Upper lobe of left lung (tissue), 4 donors: ENCODE data around the gene CACNB4.

Source experiments
- EP300 ChIP-seq, 4 donors: sonication (generic); formaldehyde crosslinking; IDR thresholded peaks; one replicate each; pipeline ENCODE4 v1.5.1; 2017; ENCODE audit warnings: antibody characterized with exemption in 4 of 4, control low read depth in 2 of 4
- POLR2A ChIP-seq, 4 donors: fragments of 450-650 bp; IDR thresholded peaks; one replicate each; pipeline ENCODE4 v1.5.1; 2016 to 2017; ENCODE audit warnings: antibody characterized with exemption in 4 of 4, mild to moderate bottlenecking in 2 of 4
- TF ChIP-seq, protein P1 (sequence below), 6 experiments: fragments of 450-650 bp in 4 of 6; fragments of 200-600 bp in 2 of 6; sonication (generic) in 2 of 6; IDR thresholded peaks; one replicate each; pipeline ENCODE4 v1.5.1; 2016 to 2019; ENCODE audit warnings: antibody characterized with exemption in 6 of 6

DNA sequence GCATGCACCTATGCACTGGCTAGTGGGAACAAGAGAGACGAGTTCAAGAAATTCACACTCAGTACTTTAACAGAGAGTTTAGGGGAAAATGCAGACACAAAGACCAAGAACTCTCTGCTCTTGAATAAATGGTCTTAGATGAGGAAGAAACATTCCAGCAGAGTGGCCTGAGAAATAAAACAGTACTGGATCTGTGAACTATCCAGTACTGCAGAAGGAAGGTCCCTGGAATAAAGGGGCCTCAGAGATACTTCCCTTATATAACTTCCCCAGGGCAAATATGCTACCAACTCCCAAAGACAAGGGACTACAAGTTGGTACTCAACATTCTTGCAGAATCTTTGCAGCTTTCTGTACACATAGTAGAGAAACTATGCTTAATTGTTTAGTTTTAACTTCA, 199.7 kb downstream of the CACNB4 start:
- TF ChIP-seq, protein P1, sequence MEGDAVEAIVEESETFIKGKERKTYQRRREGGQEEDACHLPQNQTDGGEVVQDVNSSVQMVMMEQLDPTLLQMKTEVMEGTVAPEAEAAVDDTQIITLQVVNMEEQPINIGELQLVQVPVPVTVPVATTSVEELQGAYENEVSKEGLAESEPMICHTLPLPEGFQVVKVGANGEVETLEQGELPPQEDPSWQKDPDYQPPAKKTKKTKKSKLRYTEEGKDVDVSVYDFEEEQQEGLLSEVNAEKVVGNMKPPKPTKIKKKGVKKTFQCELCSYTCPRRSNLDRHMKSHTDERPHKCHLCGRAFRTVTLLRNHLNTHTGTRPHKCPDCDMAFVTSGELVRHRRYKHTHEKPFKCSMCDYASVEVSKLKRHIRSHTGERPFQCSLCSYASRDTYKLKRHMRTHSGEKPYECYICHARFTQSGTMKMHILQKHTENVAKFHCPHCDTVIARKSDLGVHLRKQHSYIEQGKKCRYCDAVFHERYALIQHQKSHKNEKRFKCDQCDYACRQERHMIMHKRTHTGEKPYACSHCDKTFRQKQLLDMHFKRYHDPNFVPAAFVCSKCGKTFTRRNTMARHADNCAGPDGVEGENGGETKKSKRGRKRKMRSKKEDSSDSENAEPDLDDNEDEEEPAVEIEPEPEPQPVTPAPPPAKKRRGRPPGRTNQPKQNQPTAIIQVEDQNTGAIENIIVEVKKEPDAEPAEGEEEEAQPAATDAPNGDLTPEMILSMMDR (IDR thresholded peaks at IDR 0.05): no peak
- TF ChIP-seq POLR2A (IDR thresholded peaks at IDR 0.05): no peak
- TF ChIP-seq EP300 (IDR thresholded peaks at IDR 0.05): no peak
